GM10847 (cell line): ENCODE measurements around the gene TMOD1.

ENCODE experiments used
- POLR2A ChIP-seq: IDR thresholded peaks from 2 replicates; pipeline ENCODE4 v1.6.1; 2011; ENCODE audit not compliant: insufficient read length; ENCODE audit errors: extremely low read depth

TMOD1 gene

GRCh38 chr9:97579914-97580313, 78.4 kb downstream of the TMOD1 start:
- TF ChIP-seq POLR2A, result no peak

- no peak for TF ChIP-seq POLR2A
These were observed 90.1 kb downstream of the TMOD1 start for GRCh38 chr9:97591535-97591934.

- TF ChIP-seq POLR2A, result no peak
These were observed 90.7 kb downstream of the TMOD1 start for GRCh38 chr9:97592126-97592525.

- no peak for TF ChIP-seq POLR2A
These were observed 92.5 kb downstream of the TMOD1 start for GRCh38 chr9:97593960-97594359.

GRCh38 chr9:97594381-97594921, 93.0 kb downstream of the TMOD1 start:
- no peak for TF ChIP-seq POLR2A

GRCh38 chr9:97596906-97597305, 95.4 kb downstream of the TMOD1 start:
- no peak for TF ChIP-seq POLR2A

- TF ChIP-seq POLR2A, result no peak
These were observed 97.2 kb downstream of the TMOD1 start for GRCh38 chr9:97598461-97599288.

GRCh38 chr9:97599314-97599846, 97.9 kb downstream of the TMOD1 start:
- TF ChIP-seq POLR2A, result no peak

- TF ChIP-seq POLR2A, result no peak
These were observed 99.2 kb downstream of the TMOD1 start for GRCh38 chr9:97600531-97601227.

- TF ChIP-seq POLR2A, result no peak
These were observed 99.9 kb downstream of the TMOD1 start for GRCh38 chr9:97601228-97601898.

- no peak for TF ChIP-seq POLR2A
These were observed 101.0 kb downstream of the TMOD1 start for GRCh38 chr9:97602430-97602829.

GRCh38 chr9:97604901-97605645, 103.6 kb downstream of the TMOD1 start:
- TF ChIP-seq POLR2A, result no peak

- no peak for TF ChIP-seq POLR2A
These were observed 114.1 kb downstream of the TMOD1 start for GRCh38 chr9:97615439-97616072.

GRCh38 chr9:97617939-97618416, 116.5 kb downstream of the TMOD1 start:
- TF ChIP-seq POLR2A, result no peak
